Measurements from ENCODE around the gene KAZN. TPM values are rescaled to one million over a fixed set of nuclear protein-coding genes. Genes with fewer than 3 reads are reported as not detected.

Gene KAZN
- total and polyA plus RNA-seq, 4 donors, result 7.6 to 18.8 (median 11.2) TPM

- H3K27me3 ChIP-seq (ENCODE audit: control insufficient read depth in 3 of 3, insufficient read depth in 3 of 3, low read length in 2 of 3), result no peaks in the 10 kb centered on the region
- no peak overlapping the region for H3K9ac ChIP-seq (ENCODE audit: insufficient read depth in 1 of 2, low read length in 2 of 2)
- no peak overlapping the region for H3K4me3 ChIP-seq
- peaks cover 0 to 37% (median 12%) of the 10 kb centered on the region in 5 donors for H3K4me1 ChIP-seq (ENCODE audit: control insufficient read depth in 5 of 5, insufficient read depth in 5 of 5, low read length in 5 of 5)
- peak in 1 of 3 donors; percentile 6 for DNase-seq
- no peak for ATAC-seq (ENCODE audit: insufficient read depth, low FRiP score)
- WGBS, 2 donors, result 48 to 51% methylated on average over 7 of the region's 7 CpGs
- H3K9me3 ChIP-seq (ENCODE audit: control insufficient read depth in 4 of 4, insufficient read depth in 3 of 4, low read length in 3 of 4), result no peaks in the 10 kb centered on the region
- TF ChIP-seq, protein P1, sequence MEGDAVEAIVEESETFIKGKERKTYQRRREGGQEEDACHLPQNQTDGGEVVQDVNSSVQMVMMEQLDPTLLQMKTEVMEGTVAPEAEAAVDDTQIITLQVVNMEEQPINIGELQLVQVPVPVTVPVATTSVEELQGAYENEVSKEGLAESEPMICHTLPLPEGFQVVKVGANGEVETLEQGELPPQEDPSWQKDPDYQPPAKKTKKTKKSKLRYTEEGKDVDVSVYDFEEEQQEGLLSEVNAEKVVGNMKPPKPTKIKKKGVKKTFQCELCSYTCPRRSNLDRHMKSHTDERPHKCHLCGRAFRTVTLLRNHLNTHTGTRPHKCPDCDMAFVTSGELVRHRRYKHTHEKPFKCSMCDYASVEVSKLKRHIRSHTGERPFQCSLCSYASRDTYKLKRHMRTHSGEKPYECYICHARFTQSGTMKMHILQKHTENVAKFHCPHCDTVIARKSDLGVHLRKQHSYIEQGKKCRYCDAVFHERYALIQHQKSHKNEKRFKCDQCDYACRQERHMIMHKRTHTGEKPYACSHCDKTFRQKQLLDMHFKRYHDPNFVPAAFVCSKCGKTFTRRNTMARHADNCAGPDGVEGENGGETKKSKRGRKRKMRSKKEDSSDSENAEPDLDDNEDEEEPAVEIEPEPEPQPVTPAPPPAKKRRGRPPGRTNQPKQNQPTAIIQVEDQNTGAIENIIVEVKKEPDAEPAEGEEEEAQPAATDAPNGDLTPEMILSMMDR (IDR thresholded peaks at IDR 0.05; ENCODE audit: control extremely low read depth, extremely low read depth), result no peak
- H3K27ac ChIP-seq (ENCODE audit: low read depth in 1 of 2, low read length in 1 of 2), result peak overlapping the region in 1 of 2 donors; percentile 64
- no peaks in the 10 kb centered on the region for H3K36me3 ChIP-seq (ENCODE audit: control insufficient read depth in 4 of 4, insufficient read depth in 4 of 4, low read length in 4 of 4)
These were observed 560.7 kb downstream of the KAZN start for GRCh38 chr1:15159166-15159555.

- whole genome bisulfite sequencing, 2 donors, result 48% methylated on average over 8 of the region's 8 CpGs
- Histone ChIP-seq H3K36me3 (ENCODE audit: control insufficient read depth in 4 of 4, insufficient read depth in 4 of 4, low read length in 4 of 4) (no peaks in the 10 kb centered on the region), H3K4me1 (ENCODE audit: control insufficient read depth in 5 of 5, insufficient read depth in 5 of 5, low read length in 5 of 5) (peaks cover 0 to 24% (median 10%) of the 10 kb centered on the region in 5 donors), H3K9ac (ENCODE audit: insufficient read depth in 1 of 2, low read length in 2 of 2) (no peak overlapping the region), H3K4me3 (no peak overlapping the region), H3K27ac (ENCODE audit: low read depth in 1 of 2, low read length in 1 of 2) (no peak overlapping the region), H3K27me3 (ENCODE audit: control insufficient read depth in 3 of 3, insufficient read depth in 3 of 3, low read length in 2 of 3) (no peaks in the 10 kb centered on the region), H3K9me3 (ENCODE audit: control insufficient read depth in 4 of 4, insufficient read depth in 3 of 4, low read length in 3 of 4) (no peaks in the 10 kb centered on the region)
- DNase-seq, result no peak
- no peak for ATAC-seq (ENCODE audit: insufficient read depth, low FRiP score)
- TF ChIP-seq, protein P1 (IDR thresholded peaks at IDR 0.05; ENCODE audit: control extremely low read depth, extremely low read depth), result no peak
These were observed 562.1 kb downstream of the KAZN start for GRCh38 chr1:15160626-15161025.

- no peak overlapping the region for H3K4me3 ChIP-seq
- DNase-seq, result peak in 1 of 3 donors; percentile 0
- TF ChIP-seq, protein P1 (IDR thresholded peaks at IDR 0.05; ENCODE audit: control extremely low read depth, extremely low read depth), result no peak
- peaks cover 0 to 7% (median 0%) of the 10 kb centered on the region in 5 donors for H3K4me1 ChIP-seq (ENCODE audit: control insufficient read depth in 5 of 5, insufficient read depth in 5 of 5, low read length in 5 of 5)
- H3K27me3 ChIP-seq (ENCODE audit: control insufficient read depth in 3 of 3, insufficient read depth in 3 of 3, low read length in 2 of 3), result no peaks in the 10 kb centered on the region
- no peaks in the 10 kb centered on the region for H3K9me3 ChIP-seq (ENCODE audit: control insufficient read depth in 4 of 4, insufficient read depth in 3 of 4, low read length in 3 of 4)
- no peaks in the 10 kb centered on the region for H3K36me3 ChIP-seq (ENCODE audit: control insufficient read depth in 4 of 4, insufficient read depth in 4 of 4, low read length in 4 of 4)
- no peak overlapping the region for H3K9ac ChIP-seq (ENCODE audit: insufficient read depth in 1 of 2, low read length in 2 of 2)
- no peak for ATAC-seq (ENCODE audit: insufficient read depth, low FRiP score)
- 43 to 56% methylated on average over 3 of the region's 3 CpGs for WGBS, 2 donors
- H3K27ac ChIP-seq (ENCODE audit: low read depth in 1 of 2, low read length in 1 of 2), result no peak overlapping the region
These were observed 568.9 kb downstream of the KAZN start for GRCh38 chr1:15167386-15167785.

Measured in lung (tissue), 12 donors.